SU-DHL-6 (cell line): Measurements from ENCODE around the gene TMEM18.

ENCODE experiments used
- EZH2phosphoT487 ChIP-seq: fragments of 200-600 bp; sonication (generic), shearing (Covaris generic); conservative IDR thresholded peaks from 2 replicates; pipeline ENCODE4 v1.6.1; 2018; ENCODE audit warnings: mild to moderate bottlenecking, antibody characterized with exemption, low read length, moderate library complexity, mixed read lengths
- TF ChIP-seq, protein P1 (sequence below): fragments of 200-600 bp; sonication (generic); IDR thresholded peaks from one replicate; pipeline ENCODE4 v1.5.1; 2017; ENCODE audit warnings: antibody characterized with exemption, mild to moderate bottlenecking, low read length, moderate library complexity; ENCODE audit not compliant: insufficient read depth, poor library complexity, severe bottlenecking

- TF ChIP-seq, protein P1, sequence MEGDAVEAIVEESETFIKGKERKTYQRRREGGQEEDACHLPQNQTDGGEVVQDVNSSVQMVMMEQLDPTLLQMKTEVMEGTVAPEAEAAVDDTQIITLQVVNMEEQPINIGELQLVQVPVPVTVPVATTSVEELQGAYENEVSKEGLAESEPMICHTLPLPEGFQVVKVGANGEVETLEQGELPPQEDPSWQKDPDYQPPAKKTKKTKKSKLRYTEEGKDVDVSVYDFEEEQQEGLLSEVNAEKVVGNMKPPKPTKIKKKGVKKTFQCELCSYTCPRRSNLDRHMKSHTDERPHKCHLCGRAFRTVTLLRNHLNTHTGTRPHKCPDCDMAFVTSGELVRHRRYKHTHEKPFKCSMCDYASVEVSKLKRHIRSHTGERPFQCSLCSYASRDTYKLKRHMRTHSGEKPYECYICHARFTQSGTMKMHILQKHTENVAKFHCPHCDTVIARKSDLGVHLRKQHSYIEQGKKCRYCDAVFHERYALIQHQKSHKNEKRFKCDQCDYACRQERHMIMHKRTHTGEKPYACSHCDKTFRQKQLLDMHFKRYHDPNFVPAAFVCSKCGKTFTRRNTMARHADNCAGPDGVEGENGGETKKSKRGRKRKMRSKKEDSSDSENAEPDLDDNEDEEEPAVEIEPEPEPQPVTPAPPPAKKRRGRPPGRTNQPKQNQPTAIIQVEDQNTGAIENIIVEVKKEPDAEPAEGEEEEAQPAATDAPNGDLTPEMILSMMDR, result no peak
- TF ChIP-seq EZH2phosphoT487, result no peak
Observed at GRCh38 chr2:689237-689636, 12.0 kb upstream of the TMEM18 start.
